Esophagus squamous epithelium (tissue), 5 donors: Measurements from ENCODE around the gene STX1B. TPM values are rescaled to one million over a fixed set of nuclear protein-coding genes. Genes with fewer than 3 reads are reported as not detected.
A peak's percentile ranks its signal among the peaks of the same experiment; 100 is the strongest.

Source experiments
- DNase-seq: peaks from one replicate; lab custom pipeline; 2025; lab: John Stamatoyannopoulos, UW
- H3K27ac ChIP-seq, 4 donors: fragments of 200-600 bp; sonication (generic); one replicate each; pipeline ENCODE4 v1.5.1; 2016 to 2019; ENCODE audit warnings: mild to moderate bottlenecking in 1 of 4
- H3K27me3 ChIP-seq, 4 donors: fragments of 200-600 bp; sonication (generic); 1 replicate in 3 of 4; 2 replicates in 1 of 4; pipeline versions ENCODE4 v1.5.1 to v1.6.0; 2017 to 2021; ENCODE audit warnings: antibody characterized with exemption in 1 of 4
- H3K36me3 ChIP-seq, 3 donors: fragments of 200-600 bp; sonication (generic); one replicate each; pipeline ENCODE4 v1.5.1; 2016 to 2019
- H3K4me1 ChIP-seq, 3 donors: fragments of 200-600 bp; sonication (generic); one replicate each; pipeline ENCODE4 v1.5.1; 2017 to 2019
- H3K4me3 ChIP-seq, 4 donors: fragments of 200-600 bp; sonication (generic); 1 replicate in 3 of 4; 2 replicates in 1 of 4; pipeline ENCODE4 v1.5.1; 2016 to 2019; ENCODE audit warnings: mild to moderate bottlenecking in 2 of 4, moderate library complexity in 1 of 4
- H3K9me3 ChIP-seq, 3 donors: fragments of 200-600 bp; sonication (generic); one replicate each; pipeline ENCODE4 v1.5.1; 2016 to 2019
- CTCF ChIP-seq, 6 experiments: fragments of 450-650 bp in 4 of 6; fragments of 200-600 bp in 2 of 6; sonication (generic) in 2 of 6; IDR thresholded peaks; one replicate each; pipeline ENCODE4 v1.5.1; 2016 to 2019; ENCODE audit warnings: antibody characterized with exemption in 6 of 6, mild to moderate bottlenecking in 4 of 6, moderate library complexity in 4 of 6
- POLR2A ChIP-seq, 4 donors: fragments of 450-650 bp; IDR thresholded peaks; one replicate each; pipeline ENCODE4 v1.6.1; 2017; ENCODE audit warnings: antibody characterized with exemption in 4 of 4, mild to moderate bottlenecking in 4 of 4, moderate library complexity in 3 of 4
- WGBS, 2 donors: methylation state at CpG; one replicate each; pipeline ENCODE4 v1.1.5; 2018; 5-methylcytosine and 5-hydroxymethylcytosine counted together
- intact Hi-C: fragments of 100-400 bp; cut with DNase I; formaldehyde crosslinking; loops from one replicate; pipeline ENCODE4 v1.15.0; 2022
- total RNA-seq, 4 donors: library from RNA; depleted of rRNA; stranded (reverse); fragments of >200 nt; gene quantifications; one replicate each; pipeline ENCODE4 v1.1.0, GENCODE V29; 2016
- donor health status: DM: yes; HTN: yes; CAD: no.

STX1B gene
- total RNA-seq, 4 donors from 2014 or later, result 0.06 to 1.5 (median 0.20) TPM

DNA sequence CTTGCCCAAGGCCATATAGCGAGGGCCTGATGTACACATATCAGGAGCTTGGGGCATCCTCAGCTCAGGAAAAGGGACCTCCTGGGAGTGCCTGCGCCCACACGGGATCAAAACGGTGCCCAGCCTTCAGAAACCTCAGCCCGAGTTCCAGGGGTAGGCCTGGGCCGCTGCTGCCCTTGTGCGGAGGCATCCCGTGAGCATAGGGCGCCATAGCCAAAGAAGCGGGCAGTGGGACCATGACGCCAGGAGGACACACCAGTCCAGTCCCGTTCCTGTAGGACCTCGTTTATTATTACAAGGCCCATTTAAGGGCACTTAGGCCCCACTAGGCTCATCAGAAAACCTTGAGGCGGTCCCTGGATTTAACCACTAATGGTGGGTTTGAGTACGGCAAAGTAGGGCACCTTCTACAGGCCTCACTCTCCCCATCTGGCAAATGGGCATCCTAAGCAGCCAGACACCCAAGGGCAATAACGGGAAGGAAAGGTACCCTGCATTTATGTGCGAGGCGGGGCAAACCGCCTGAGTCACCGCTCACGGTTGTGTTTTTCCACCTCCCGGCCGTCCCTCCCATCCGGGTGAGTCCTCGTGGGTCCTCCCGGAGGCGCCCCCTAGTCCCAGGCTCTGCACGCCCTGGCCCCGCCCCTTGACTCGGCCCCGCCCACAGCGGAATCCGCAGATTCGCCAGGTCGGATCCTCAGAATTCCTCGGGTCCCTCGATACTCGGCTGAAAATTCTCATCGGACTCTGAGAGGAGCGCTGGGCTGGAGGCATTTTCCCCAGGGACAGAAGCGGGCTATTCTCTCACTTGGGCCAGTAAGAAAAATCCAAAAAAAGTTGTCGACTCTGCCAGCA lies 53.6 kb downstream of the STX1B start:
- Histone ChIP-seq H3K27me3 (no peaks in the 10 kb centered on the region), H3K4me1 (peaks cover 17 to 52% (median 36%) of the 10 kb centered on the region in 3 donors), H3K9me3 (no peaks in the 10 kb centered on the region), H3K36me3 (peaks cover 11 to 29% (median 18%) of the 10 kb centered on the region in 3 donors), H3K4me3 (peak overlapping the region; percentile 54 to 99 (median 85)), H3K27ac (peak overlapping the region; percentile 93 to 99 (median 98))
- intact Hi-C loops, result no loop called here
- DNase-seq, result no peak
- TF ChIP-seq POLR2A (IDR thresholded peaks at IDR 0.05) (no peak), CTCF (IDR thresholded peaks at IDR 0.05) (peak in 3 of 6 experiments; percentile 19 to 26 (median 20))
- 11 to 75% methylated on average over 2 to 9 of the region's 42 CpGs for WGBS, 2 donors

- no peaks in the 10 kb centered on the region for H3K9me3 ChIP-seq
- peaks cover 0 to 11% (median 6%) of the 10 kb centered on the region in 3 donors for H3K36me3 ChIP-seq
- TF ChIP-seq POLR2A (IDR thresholded peaks at IDR 0.05) (no peak), CTCF (IDR thresholded peaks at IDR 0.05) (no peak)
- no peaks in the 10 kb centered on the region for H3K27me3 ChIP-seq
- intact Hi-C loops, result no loop called here
- no peak overlapping the region for H3K27ac ChIP-seq
- H3K4me3 ChIP-seq, result no peak overlapping the region
- H3K4me1 ChIP-seq, result peaks cover 31 to 71% (median 54%) of the 10 kb centered on the region in 3 donors
- DNase-seq, result no peak
- WGBS, 2 donors, result 76 to 86% methylated on average over 8 of the region's 8 CpGs
These were observed 55.4 kb downstream of the STX1B start for GRCh38 chr16:30954993-30955392.

DNA sequence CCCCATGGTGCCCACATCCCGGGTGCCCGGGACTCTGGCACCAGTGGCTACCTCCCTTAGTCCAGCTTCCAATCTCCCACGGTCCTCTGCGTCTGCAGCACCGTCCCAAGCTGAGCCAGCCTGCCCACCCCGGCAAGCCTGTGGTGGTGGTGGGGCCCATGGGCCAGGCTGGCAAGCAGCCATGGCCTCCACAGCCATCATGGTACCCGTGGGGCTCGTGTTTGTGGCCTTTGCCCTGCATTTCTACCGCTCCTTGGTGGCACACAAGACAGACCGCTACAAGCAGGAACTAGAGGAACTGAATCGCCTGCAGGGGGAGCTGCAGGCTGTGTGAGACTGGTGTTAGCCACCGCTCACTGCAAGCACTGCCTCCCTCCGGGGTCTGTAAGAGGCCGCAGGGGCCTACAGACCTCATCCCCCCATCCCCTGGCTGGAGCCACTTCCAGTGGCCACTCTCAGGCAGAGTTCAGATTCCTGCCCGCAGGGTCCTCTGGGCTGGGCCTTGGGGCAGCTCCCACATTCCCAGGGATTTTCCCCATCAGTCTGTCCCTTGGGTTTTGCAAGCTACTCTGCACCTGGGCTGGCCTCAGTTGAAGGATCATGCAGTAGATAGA lies 56.8 kb downstream of the STX1B start:
- intact Hi-C loops, result no loop called here
- Histone ChIP-seq H3K27me3 (no peaks in the 10 kb centered on the region), H3K27ac (peak overlapping the region in 2 of 4 donors; percentile 24 to 31), H3K9me3 (no peaks in the 10 kb centered on the region), H3K4me1 (peaks cover 28 to 71% (median 46%) of the 10 kb centered on the region in 3 donors), H3K36me3 (no peaks in the 10 kb centered on the region), H3K4me3 (no peak overlapping the region)
- TF ChIP-seq POLR2A (IDR thresholded peaks at IDR 0.05) (no peak), CTCF (IDR thresholded peaks at IDR 0.05) (peak in 5 of 6 experiments; percentile 35 to 71 (median 57))
- DNase-seq, result no peak
- WGBS, 2 donors, result 45% methylated on average over 9 of the region's 15 CpGs; no CpG with 5 or more reads in 1 of the 2 donors

DNA sequence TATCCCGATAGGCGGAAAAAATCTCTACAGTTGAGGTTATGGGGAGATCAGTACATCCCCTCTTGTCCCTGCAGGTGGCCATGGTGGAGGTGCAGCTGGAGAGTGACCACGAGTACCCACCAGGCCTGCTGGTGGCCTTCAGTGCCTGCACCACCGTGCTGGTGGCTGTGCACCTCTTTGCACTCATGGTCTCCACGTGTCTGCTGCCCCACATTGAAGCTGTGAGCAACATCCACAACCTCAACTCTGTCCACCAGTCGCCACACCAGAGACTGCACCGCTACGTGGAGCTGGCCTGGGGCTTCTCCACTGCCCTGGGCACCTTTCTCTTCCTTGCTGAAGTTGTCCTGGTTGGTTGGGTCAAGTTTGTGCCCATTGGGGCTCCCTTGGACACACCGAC lies 57.3 kb downstream of the STX1B start:
- intact Hi-C loops, result no loop called here
- no peaks in the 10 kb centered on the region for H3K36me3 ChIP-seq
- H3K9me3 ChIP-seq, result no peaks in the 10 kb centered on the region
- 74 to 84% methylated on average over 5 to 7 of the region's 9 CpGs for WGBS, 2 donors
- H3K4me1 ChIP-seq, result peaks cover 25 to 71% (median 44%) of the 10 kb centered on the region in 3 donors
- no peak for DNase-seq
- H3K27me3 ChIP-seq, result no peaks in the 10 kb centered on the region
- no peak overlapping the region for H3K4me3 ChIP-seq
- peak overlapping the region in 1 of 4 donors; percentile 31 for H3K27ac ChIP-seq
- no peak for TF ChIP-seq CTCF (IDR thresholded peaks at IDR 0.05)

- intact Hi-C loops, result no loop called here
- no peaks in the 10 kb centered on the region for H3K27me3 ChIP-seq
- no peak for DNase-seq
- TF ChIP-seq POLR2A (IDR thresholded peaks at IDR 0.05) (no peak), CTCF (IDR thresholded peaks at IDR 0.05) (no peak)
- H3K36me3 ChIP-seq, result peaks cover 0 to 6% (median 0%) of the 10 kb centered on the region in 3 donors
- H3K4me1 ChIP-seq, result peaks cover 23 to 74% (median 41%) of the 10 kb centered on the region in 3 donors
- H3K27ac ChIP-seq, result peak overlapping the region; percentile 2 to 98 (median 92)
- H3K4me3 ChIP-seq, result no peak overlapping the region
- 13 to 28% methylated on average over 3 of the region's 3 CpGs for WGBS, 2 donors
- no peaks in the 10 kb centered on the region for H3K9me3 ChIP-seq
These were observed 58.7 kb downstream of the STX1B start for GRCh38 chr16:30951750-30952149.
